HCT116 (cell line): ENCODE results near the gene ACTG1. TPM values are rescaled to one million over a fixed set of nuclear protein-coding genes. Genes with fewer than 3 reads are reported as not detected.

Experiments
- ATAC-seq: fragments of 200-7000 bp; cut with Tn5 transposase; 2 replicates; pipeline ENCODE4 v1.9.1; 2020; ENCODE audit warnings: mild to moderate bottlenecking, moderate library complexity
- BruUV-seq: library from RNA; stranded (reverse); fragments of 400-500 nt; replicated peaks from 2 replicates; lab custom pipeline; 2021; lab: Mats Ljungman, UMichigan
- CTCF ChIA-PET: fragments of 300-600 bp; sonication (Branson Sonifier 250); formaldehyde crosslinking; loops from one replicate; lab custom pipeline; 2021; ENCODE audit warnings: antibody characterized with exemption; lab: Charles Lee
- POLR2A ChIA-PET: fragments of 300-600, 350-600 bp; sonication (Branson Sonifier 250); formaldehyde crosslinking; loops from one replicate; lab custom pipeline; 2021; ENCODE audit warnings: antibody characterized with exemption; lab: Charles Lee
- RAD21 ChIA-PET, 2 experiments: fragments of 300-600 bp; sonication (Branson Sonifier 250); formaldehyde crosslinking; loops; one replicate each; lab custom pipeline; 2023; ENCODE audit warnings: low total read pairs in 2 of 2; ENCODE audit not compliant: uncharacterized antibody in 2 of 2, unreplicated experiment in 2 of 2, low non-redundant PET in 1 of 2; lab: Charles Lee
- DNase-seq: peaks from one replicate; pipeline ENCODE4 v3.0.0-alpha.2; 2010; ENCODE audit warnings: low read depth, low spot score
- H2AFZ ChIP-seq: fragments of 200-600 bp; shearing (Covaris generic), sonication (generic); 2 replicates; pipeline ENCODE4 v1.6.1; 2017; ENCODE audit warnings: low read depth, mixed run types, mixed read lengths, antibody characterized with exemption, low read length; ENCODE audit not compliant: poor library complexity, severe bottlenecking
- H3K27ac ChIP-seq: 2 replicates; pipeline ENCODE4 v1.5.1; 2012; ENCODE audit warnings: low read depth, low read length
- H3K27me3 ChIP-seq: fragments of 200-600 bp; sonication (generic); 2 replicates; pipeline ENCODE4 v1.6.1; 2016; ENCODE audit warnings: mixed run types, low read length, mixed read lengths; ENCODE audit not compliant: insufficient read depth
- H3K36me3 ChIP-seq, 2 experiments: fragments of 200-500 bp in 1 of 2; fragments of 200-600 bp in 1 of 2; sonication (Bioruptor generic) in 1 of 2; sonication (generic) in 1 of 2; 2 replicates each; pipeline versions ENCODE4 v1.5.1 to v1.6.1; 2014 to 2016; ENCODE audit warnings: low read length in 2 of 2, inconsistent platforms in 1 of 2, mixed read lengths in 1 of 2, mixed run types in 1 of 2; ENCODE audit not compliant: insufficient read depth in 2 of 2, control insufficient read depth in 1 of 2
- H3K4me1 ChIP-seq, 2 experiments: fragments of 200-600 bp in 1 of 2; sonication (generic) in 1 of 2; 2 replicates each; pipeline versions ENCODE4 v1.5.1 to v1.6.1; 2012 to 2017; ENCODE audit warnings: low read length in 2 of 2, inconsistent platforms in 1 of 2, mild to moderate bottlenecking in 1 of 2, mixed read lengths in 1 of 2, mixed run types in 1 of 2, moderate library complexity in 1 of 2; ENCODE audit not compliant: insufficient read depth in 2 of 2, control insufficient read depth in 1 of 2
- H3K4me2 ChIP-seq: fragments of 200-600 bp; sonication (generic); 2 replicates; pipeline ENCODE4 v1.6.1; 2017; ENCODE audit warnings: mixed run types, low read length, mixed read lengths
- H3K4me3 ChIP-seq, 2 experiments: fragments of 200-600 bp in 1 of 2; sonication (generic) in 1 of 2; replicated peaks in 1 of 2; 2 replicates each; pipeline ENCODE4 v1.5.1; 2011 to 2016; ENCODE audit warnings: low read length in 2 of 2, control low read depth in 1 of 2, low read depth in 1 of 2, mild to moderate bottlenecking in 1 of 2, mixed read lengths in 1 of 2, mixed run types in 1 of 2
- H3K79me2 ChIP-seq: fragments of 200-600 bp; sonication (generic); 2 replicates; pipeline ENCODE4 v1.6.1; 2017; ENCODE audit warnings: mild to moderate bottlenecking, mixed run types, low read length, moderate library complexity, mixed read lengths; ENCODE audit not compliant: insufficient read depth
- H3K9ac ChIP-seq: fragments of 200-600 bp; sonication (generic); 2 replicates; pipeline ENCODE4 v1.6.1; 2016; ENCODE audit warnings: low read length, mixed read lengths
- H3K9me2 ChIP-seq: fragments of 200-600 bp; sonication (generic), shearing (Covaris generic); 2 replicates; pipeline ENCODE4 v1.6.1; 2017; ENCODE audit warnings: mixed run types, mild to moderate bottlenecking, moderate library complexity; ENCODE audit not compliant: insufficient read depth
- H3K9me3 ChIP-seq, 2 experiments: fragments of 200-500 bp in 1 of 2; fragments of 200-600 bp in 1 of 2; sonication (Bioruptor generic) in 1 of 2; sonication (generic) in 1 of 2; 2 replicates each; pipeline ENCODE4 v1.6.1; 2014 to 2017; ENCODE audit warnings: low read length in 2 of 2, mixed read lengths in 2 of 2, inconsistent platforms in 1 of 2, low read depth in 1 of 2, mild to moderate bottlenecking in 1 of 2, mixed run types in 1 of 2, moderate library complexity in 1 of 2; ENCODE audit not compliant: control insufficient read depth in 1 of 2, insufficient read depth in 1 of 2
- H4K20me1 ChIP-seq: fragments of 200-600 bp; sonication (generic), shearing (Covaris generic); 2 replicates; pipeline ENCODE4 v1.6.1; 2017; ENCODE audit warnings: mixed run types, mild to moderate bottlenecking, moderate library complexity; ENCODE audit not compliant: insufficient read depth
- CTCF ChIP-seq, 3 experiments: fragments of 200-600 bp in 1 of 3; sonication (generic) in 1 of 3; IDR thresholded peaks in 2 of 3; conservative IDR thresholded peaks in 1 of 3; 2 replicates each; pipeline ENCODE4 v1.5.1; 2012 to 2017; ENCODE audit warnings: low read depth in 2 of 3, low read length in 2 of 3, antibody characterized with exemption in 1 of 3, borderline replicate concordance in 1 of 3, control low read depth in 1 of 3, mild to moderate bottlenecking in 1 of 3, mixed read lengths in 1 of 3, mixed run types in 1 of 3, moderate library complexity in 1 of 3; ENCODE audit not compliant: insufficient read depth in 1 of 3
- ELF1 ChIP-seq: IDR thresholded peaks from 2 replicates; pipeline ENCODE4 v1.6.1; 2012; ENCODE audit warnings: low read depth, borderline replicate concordance
- POLR2AphosphoS5 ChIP-seq: IDR thresholded peaks from 2 replicates; pipeline ENCODE4 v1.6.1; 2011; ENCODE audit warnings: mild to moderate bottlenecking, low read depth, low read length, moderate library complexity
- RAD21 ChIP-seq: IDR thresholded peaks from 2 replicates; pipeline ENCODE4 v1.6.1; 2012; ENCODE audit warnings: low read depth, mild to moderate bottlenecking
- REST ChIP-seq: IDR thresholded peaks from 2 replicates; pipeline ENCODE4 v1.6.1; 2012; ENCODE audit warnings: low read depth
- SIN3A ChIP-seq: IDR thresholded peaks from 2 replicates; pipeline ENCODE4 v1.6.1; 2012; ENCODE audit warnings: low read depth
- TCF7L2 ChIP-seq: IDR thresholded peaks from 2 replicates; pipeline ENCODE4 v1.7.0; 2011; ENCODE audit warnings: borderline replicate concordance, inconsistent platforms; ENCODE audit not compliant: insufficient read depth, insufficient read length; ENCODE audit errors: extremely low read depth
- ZFX ChIP-seq: fragments of 450-650 bp; IDR thresholded peaks from 2 replicates; pipeline ENCODE4 v1.6.1; 2017
- intact Hi-C: fragments of 100-400 bp; cut with micrococcal nuclease; formaldehyde crosslinking; loops from 2 replicates; pipeline ENCODE4 v1.10.0; 2022
- total RNA-seq: library from RNA; stranded (reverse); gene quantifications from one replicate; pipeline ENCODE4 v1.2.1, GENCODE V29; 2021; ENCODE audit not compliant: unreplicated experiment

ACTG1 gene
- total RNA-seq, 1 experiment from 2014 or later, result 6,223 TPM

- BruUV-seq, result no TSS peak
- Histone ChIP-seq H2AFZ (no peak overlapping the region), H3K4me1 (peaks cover 12 to 41% of the 10 kb centered on the region in 2 experiments), H3K4me2 (peak overlapping the region; percentile 34), H3K9me2 (no peaks in the 10 kb centered on the region), H3K79me2 (peaks cover 9% of the 10 kb centered on the region), H3K27me3 (no peaks in the 10 kb centered on the region), H3K9me3 (no peaks in the 10 kb centered on the region), H3K9ac (no peak overlapping the region), H3K36me3 (peaks cover 24 to 29% of the 10 kb centered on the region in 2 experiments), H3K4me3 (no peak overlapping the region), H3K27ac (0 out of 2 replicates have a peak overlapping the region, but pooled peaks have one; percentile 14), H4K20me1 (no peaks in the 10 kb centered on the region)
- TF ChIP-seq ELF1 (no peak), CTCF (IDR thresholded peaks at IDR 0.05 in 2 of 3, conservative IDR thresholded peaks at IDR 0.05 in 1 of 3; ENCODE audit: borderline replicate concordance in 1 of 3, insufficient read depth in 1 of 3, low read depth in 2 of 3, low read length in 2 of 3) (no peak)
- intact Hi-C loops, result loop anchor here (10.0 kb wide), 1 partner anchor 139 kb away; no protein-coding TSS in a partner anchor
- ChIA-PET RAD21 (no interaction called here), CTCF (no interaction called here), POLR2A (interaction anchor here (1.0 kb wide), 1 partner anchor 11 kb away, joined by 3 read pairs; no protein-coding TSS in a partner anchor)
- no peak for DNase-seq
- no peak for ATAC-seq
These were observed 43.6 kb upstream of the ACTG1 start for GRCh38 chr17:81556175-81556691.

- POLR2A ChIA-PET, result no interaction called here
- CTCF ChIA-PET, result interaction anchor here (0.6 kb wide), 1 partner anchor 563 kb away, joined by 3 read pairs; no protein-coding TSS in a partner anchor
- Histone ChIP-seq H3K79me2 (peaks cover 32% of the 10 kb centered on the region), H3K4me1 (peaks cover 17 to 46% of the 10 kb centered on the region in 2 experiments), H4K20me1 (no peaks in the 10 kb centered on the region), H3K27me3 (no peaks in the 10 kb centered on the region), H3K4me2 (peak overlapping the region; percentile 82), H3K27ac (peak overlapping the region; percentile 86), H3K9me3 (no peaks in the 10 kb centered on the region), H3K9me2 (no peaks in the 10 kb centered on the region), H3K9ac (peak overlapping the region; percentile 80), H3K4me3 (peak overlapping the region; percentile 94 to 96), H3K36me3 (peaks cover 19 to 29% of the 10 kb centered on the region in 2 experiments), H2AFZ (no peak overlapping the region)
- RAD21 ChIA-PET, result no interaction called here
- ATAC-seq (peak; percentile 7; the same call in 1 of the 2 replicates), DNase-seq (peak; percentile 16)
- no TSS peak for BruUV-seq
- intact Hi-C loops, result loop anchor here (5.0 to 10.0 kb wide), 2 partner anchors 49 to 141 kb away; no protein-coding TSS in a partner anchor
- TF ChIP-seq ZFX (no peak), REST (no peak), TCF7L2 (no peak), POLR2AphosphoS5 (no peak), SIN3A (no peak), RAD21 (no peak)
These were observed 41.1 kb upstream of the ACTG1 start for GRCh38 chr17:81553616-81554181.
